Measurements from ENCODE around the gene LGR5.

- TF ChIP-seq CTCF (conservative IDR thresholded peaks at IDR 0.05) (no peak), ZFX (IDR thresholded peaks at IDR 0.05) (no peak)
Observed at GRCh38 chr12:71565535-71565934, 125.9 kb downstream of the LGR5 start.

Data from C4-2B (cell line).